Activated naive CD8-positive, alpha-beta T cell (primary cell): ENCODE results near the gene POU2F1.
"Not testable (repeated sequence)": the region's sequence is repeated elsewhere in the genome, so short reads cannot be mapped to it uniquely, and the experiment has no call there.

Experiments used
- H3K27ac Mint-ChIP-seq: one replicate; pipeline ENCODE4 v1.8.0; 2021; ENCODE audit warnings: mixed read lengths
- H3K27me3 Mint-ChIP-seq: one replicate; pipeline ENCODE4 v1.8.0; 2021; ENCODE audit warnings: mixed read lengths
- H3K36me3 Mint-ChIP-seq: one replicate; pipeline ENCODE4 v1.8.0; 2021; ENCODE audit warnings: mixed read lengths
- H3K4me1 Mint-ChIP-seq: one replicate; pipeline ENCODE4 v1.8.0; 2021; ENCODE audit warnings: low read depth, mixed read lengths
- H3K4me3 Mint-ChIP-seq: one replicate; pipeline ENCODE4 v1.8.0; 2021; ENCODE audit warnings: mild to moderate bottlenecking, mixed read lengths
- H3K9me3 Mint-ChIP-seq: one replicate; pipeline ENCODE4 v1.8.0; 2021; ENCODE audit warnings: low read depth, mixed read lengths

The POU2F1 gene

DNA sequence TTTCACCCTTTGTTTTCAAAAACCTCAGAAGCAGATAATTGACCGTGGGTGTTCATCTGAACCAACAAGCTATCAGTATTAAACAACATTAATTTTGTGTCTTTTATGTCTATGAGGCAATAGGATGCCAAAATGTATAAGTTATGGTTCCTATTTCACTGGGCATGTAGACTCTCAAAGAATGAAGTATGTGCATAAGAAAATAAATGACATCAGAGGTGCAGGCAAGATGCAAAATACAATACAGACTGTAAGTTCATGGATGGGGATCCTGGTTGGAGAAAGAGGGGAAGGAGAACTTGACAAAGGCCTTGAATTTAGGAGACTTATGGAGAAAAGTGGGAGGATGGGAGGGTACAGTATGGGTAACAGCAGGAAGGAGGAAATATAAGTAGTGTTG, 23.4 kb upstream of the POU2F1 start:
- peaks cover 5% of the 10 kb centered on the region for H3K36me3 Mint-ChIP-seq
- no peak overlapping the region for H3K4me3 Mint-ChIP-seq
- H3K27ac Mint-ChIP-seq: no peak overlapping the region
- H3K4me1 Mint-ChIP-seq: no peaks in the 10 kb centered on the region
- no peaks in the 10 kb centered on the region for H3K27me3 Mint-ChIP-seq
- peaks cover 3% of the 10 kb centered on the region for H3K9me3 Mint-ChIP-seq

DNA sequence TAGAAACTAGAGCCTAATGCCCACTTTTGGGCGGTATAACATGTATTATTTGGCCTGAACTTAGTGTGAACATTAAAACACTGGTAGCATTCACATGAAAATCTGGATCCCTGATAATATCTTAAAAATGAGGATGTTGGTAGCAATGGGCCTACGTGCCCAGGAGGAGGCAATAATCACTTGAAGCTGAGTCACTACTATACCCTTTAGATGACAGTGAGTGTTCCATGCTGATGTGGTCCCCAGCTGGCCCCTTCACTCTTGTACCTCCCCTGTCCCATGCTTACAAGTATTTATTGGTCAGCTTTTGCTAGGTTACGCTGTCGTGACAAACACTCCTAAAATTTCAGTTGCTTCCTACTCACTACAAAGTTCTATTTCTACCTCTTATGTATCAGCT, 23.0 kb upstream of the POU2F1 start:
- Mint-ChIP-seq H3K4me1 (no peaks in the 10 kb centered on the region), H3K27me3 (no peaks in the 10 kb centered on the region), H3K4me3 (no peak overlapping the region), H3K27ac (no peak overlapping the region), H3K9me3 (peaks cover 3% of the 10 kb centered on the region), H3K36me3 (peaks cover 5% of the 10 kb centered on the region)

DNA sequence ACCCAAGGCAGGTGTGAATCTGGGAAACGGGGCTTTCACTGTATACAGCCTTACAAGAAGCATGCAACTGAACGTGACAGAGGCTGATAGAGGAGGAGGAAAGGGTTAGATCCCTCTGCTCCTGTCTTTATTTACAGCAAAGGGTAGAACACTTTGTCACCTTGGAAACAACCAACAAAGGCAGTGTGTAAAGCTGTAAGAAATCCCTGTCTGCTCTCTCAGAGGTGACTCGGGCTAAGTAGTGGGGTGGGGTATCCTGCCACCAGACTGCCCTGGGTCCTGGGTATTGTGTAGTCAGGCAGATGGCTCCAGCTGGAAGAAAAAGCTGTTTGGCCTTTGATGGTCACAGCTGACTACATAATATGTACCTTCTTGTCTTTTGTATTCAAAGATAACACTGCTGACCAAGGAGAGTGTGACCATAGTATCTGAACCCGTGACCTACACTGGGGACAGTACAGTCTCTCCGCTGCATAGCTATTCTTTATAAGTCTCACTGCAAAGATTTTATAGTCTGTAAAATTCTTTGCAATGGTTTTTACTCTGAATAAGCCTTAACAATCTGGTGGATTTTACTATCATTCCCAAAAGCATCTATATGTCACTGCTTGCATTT, 22.1 kb upstream of the POU2F1 start:
- Mint-ChIP-seq H3K27ac (no peak overlapping the region), H3K4me3 (no peak overlapping the region), H3K27me3 (no peaks in the 10 kb centered on the region), H3K4me1 (no peaks in the 10 kb centered on the region), H3K36me3 (no peaks in the 10 kb centered on the region), H3K9me3 (no peaks in the 10 kb centered on the region)

GRCh38 chr1:167199656-167200055, 21.0 kb upstream of the POU2F1 start:
- Mint-ChIP-seq H3K27me3 (no peaks in the 10 kb centered on the region), H3K27ac (no peak overlapping the region), H3K9me3 (no peaks in the 10 kb centered on the region), H3K4me3 (no peak overlapping the region), H3K4me1 (no peaks in the 10 kb centered on the region), H3K36me3 (no peaks in the 10 kb centered on the region)

DNA sequence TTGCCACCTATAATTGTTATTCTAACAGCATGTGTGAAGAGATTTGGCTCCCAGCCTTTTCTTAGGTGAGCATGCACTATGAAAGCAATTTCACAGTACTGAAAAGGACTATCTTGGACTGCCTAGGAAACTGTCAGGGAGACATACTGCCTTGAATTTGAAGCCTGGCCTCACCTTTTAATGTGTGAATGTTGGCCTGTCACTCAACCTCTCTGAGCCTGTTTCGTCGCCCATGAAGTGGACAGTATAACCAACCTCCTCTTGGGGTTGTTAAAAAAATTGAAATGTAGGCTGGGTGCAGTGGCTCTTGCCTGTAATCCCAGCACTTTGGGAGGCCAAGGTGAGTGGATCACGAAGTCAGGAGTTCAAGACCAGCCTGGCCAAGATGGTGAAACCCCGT, 20.4 kb upstream of the POU2F1 start:
- H3K9me3 Mint-ChIP-seq: no peaks in the 10 kb centered on the region
- H3K27ac Mint-ChIP-seq: no peak overlapping the region
- peaks cover under 1% of the 10 kb centered on the region for H3K36me3 Mint-ChIP-seq
- no peak overlapping the region for H3K4me3 Mint-ChIP-seq
- no peaks in the 10 kb centered on the region for H3K4me1 Mint-ChIP-seq
- no peaks in the 10 kb centered on the region for H3K27me3 Mint-ChIP-seq

DNA sequence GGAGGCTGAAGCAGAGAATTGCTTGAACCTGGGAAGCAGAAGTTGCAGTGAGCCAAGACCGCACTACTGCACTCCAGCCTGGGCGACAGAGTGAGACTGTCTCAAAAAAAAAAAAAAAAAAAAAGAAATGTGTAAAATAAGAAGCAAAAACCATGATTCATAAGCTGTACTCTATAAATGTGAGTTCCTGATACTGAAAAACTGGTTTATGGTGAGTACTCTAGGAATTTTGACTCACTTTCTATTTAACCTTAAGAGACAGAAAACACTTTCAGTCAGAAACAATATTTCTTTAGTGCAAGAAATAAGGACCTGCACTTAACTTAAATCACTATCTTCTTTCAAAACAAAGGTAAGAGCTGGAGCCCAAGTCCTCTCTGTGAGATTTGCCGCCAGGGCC, 19.9 kb upstream of the POU2F1 start:
- H3K4me3 Mint-ChIP-seq: no peak overlapping the region
- H3K4me1 Mint-ChIP-seq: no peaks in the 10 kb centered on the region
- H3K36me3 Mint-ChIP-seq: peaks cover 3% of the 10 kb centered on the region
- H3K9me3 Mint-ChIP-seq: no peaks in the 10 kb centered on the region
- no peaks in the 10 kb centered on the region for H3K27me3 Mint-ChIP-seq
- H3K27ac Mint-ChIP-seq: no peak overlapping the region

DNA sequence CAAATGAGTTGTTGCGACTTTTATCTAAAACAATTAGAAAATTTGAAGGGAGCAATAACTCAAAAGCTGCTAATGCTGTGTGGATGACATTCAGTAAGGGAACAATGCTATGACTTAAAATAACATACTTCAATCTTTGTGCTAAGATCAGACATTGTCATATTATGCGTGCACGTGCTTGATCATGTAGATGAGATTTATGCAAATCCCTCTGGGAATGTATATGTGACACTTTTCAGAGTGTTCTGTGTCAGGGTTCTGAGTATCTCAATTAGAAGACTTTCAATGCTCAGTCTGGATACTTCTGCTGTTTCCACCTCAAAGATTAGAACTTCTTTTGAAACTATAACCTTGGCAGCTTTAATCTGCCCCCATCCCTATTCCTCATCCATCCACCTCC, 18.6 kb upstream of the POU2F1 start:
- H3K36me3 Mint-ChIP-seq: peaks cover 3% of the 10 kb centered on the region
- no peaks in the 10 kb centered on the region for H3K27me3 Mint-ChIP-seq
- no peaks in the 10 kb centered on the region for H3K4me1 Mint-ChIP-seq
- H3K4me3 Mint-ChIP-seq: no peak overlapping the region
- no peak overlapping the region for H3K27ac Mint-ChIP-seq
- H3K9me3 Mint-ChIP-seq: no peaks in the 10 kb centered on the region

- H3K9me3 Mint-ChIP-seq, H3K4me1 Mint-ChIP-seq, H3K4me3 Mint-ChIP-seq, H3K27ac Mint-ChIP-seq, H3K36me3 Mint-ChIP-seq, H3K27me3 Mint-ChIP-seq: not testable (repeated sequence)
These were observed 15.2 kb upstream of the POU2F1 start for GRCh38 chr1:167205306-167206050.

GRCh38 chr1:167206166-167206835, 14.4 kb upstream of the POU2F1 start:
- peaks cover 3% of the 10 kb centered on the region for H3K9me3 Mint-ChIP-seq
- no peaks in the 10 kb centered on the region for H3K4me1 Mint-ChIP-seq
- H3K27me3 Mint-ChIP-seq: peaks cover 2% of the 10 kb centered on the region
- peaks cover 9% of the 10 kb centered on the region for H3K36me3 Mint-ChIP-seq
- no peak overlapping the region for H3K4me3 Mint-ChIP-seq
- H3K27ac Mint-ChIP-seq: no peak overlapping the region

- H3K36me3 Mint-ChIP-seq: peaks cover 9% of the 10 kb centered on the region
- no peaks in the 10 kb centered on the region for H3K4me1 Mint-ChIP-seq
- peaks cover 3% of the 10 kb centered on the region for H3K9me3 Mint-ChIP-seq
- H3K27ac Mint-ChIP-seq: no peak overlapping the region
- no peak overlapping the region for H3K4me3 Mint-ChIP-seq
- peaks cover 2% of the 10 kb centered on the region for H3K27me3 Mint-ChIP-seq
These were observed 12.6 kb upstream of the POU2F1 start for GRCh38 chr1:167207940-167208623.

DNA sequence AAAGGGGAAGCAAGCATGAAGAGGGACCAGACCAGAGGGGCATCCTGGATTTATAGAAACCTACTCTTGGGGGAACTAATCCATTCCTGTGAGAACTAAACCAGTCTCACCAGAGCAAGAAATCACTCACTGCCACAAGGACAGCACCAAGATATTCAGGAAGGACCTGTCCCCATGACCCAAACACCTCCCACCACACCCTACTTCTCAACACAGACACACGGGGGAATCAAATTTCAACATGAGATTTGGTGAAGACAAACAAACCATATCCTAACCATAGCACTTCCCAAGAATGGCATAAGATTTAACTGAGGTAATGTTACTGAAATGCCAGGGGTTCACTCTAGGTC, 12.1 kb upstream of the POU2F1 start:
- peaks cover 3% of the 10 kb centered on the region for H3K9me3 Mint-ChIP-seq
- peaks cover 9% of the 10 kb centered on the region for H3K36me3 Mint-ChIP-seq
- no peak overlapping the region for H3K4me3 Mint-ChIP-seq
- peaks cover 2% of the 10 kb centered on the region for H3K27me3 Mint-ChIP-seq
- H3K4me1 Mint-ChIP-seq: no peaks in the 10 kb centered on the region
- H3K27ac Mint-ChIP-seq: no peak overlapping the region

DNA sequence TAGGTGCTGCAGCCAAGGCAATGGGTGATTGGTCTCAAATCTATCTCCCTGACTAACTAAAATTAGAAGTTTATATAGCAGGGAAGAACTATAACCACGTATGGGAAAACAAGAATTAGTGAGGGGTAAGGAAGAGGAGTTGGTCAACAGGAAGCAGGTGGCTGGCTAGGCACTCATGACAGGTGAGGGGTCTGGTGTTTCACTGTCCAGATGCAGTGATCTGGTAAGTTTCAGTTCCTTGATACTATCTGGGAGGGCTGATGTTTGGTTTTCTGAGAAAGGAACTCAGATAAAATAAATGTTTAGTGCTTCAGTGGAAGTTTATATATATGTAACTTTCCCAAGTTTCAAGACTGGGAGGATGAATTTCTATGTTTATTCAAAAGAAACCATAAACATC, 11.6 kb upstream of the POU2F1 start:
- Mint-ChIP-seq H3K9me3 (peaks cover 3% of the 10 kb centered on the region), H3K36me3 (peaks cover 9% of the 10 kb centered on the region), H3K4me3 (no peak overlapping the region), H3K4me1 (no peaks in the 10 kb centered on the region), H3K27ac (no peak overlapping the region), H3K27me3 (peaks cover 2% of the 10 kb centered on the region)

DNA sequence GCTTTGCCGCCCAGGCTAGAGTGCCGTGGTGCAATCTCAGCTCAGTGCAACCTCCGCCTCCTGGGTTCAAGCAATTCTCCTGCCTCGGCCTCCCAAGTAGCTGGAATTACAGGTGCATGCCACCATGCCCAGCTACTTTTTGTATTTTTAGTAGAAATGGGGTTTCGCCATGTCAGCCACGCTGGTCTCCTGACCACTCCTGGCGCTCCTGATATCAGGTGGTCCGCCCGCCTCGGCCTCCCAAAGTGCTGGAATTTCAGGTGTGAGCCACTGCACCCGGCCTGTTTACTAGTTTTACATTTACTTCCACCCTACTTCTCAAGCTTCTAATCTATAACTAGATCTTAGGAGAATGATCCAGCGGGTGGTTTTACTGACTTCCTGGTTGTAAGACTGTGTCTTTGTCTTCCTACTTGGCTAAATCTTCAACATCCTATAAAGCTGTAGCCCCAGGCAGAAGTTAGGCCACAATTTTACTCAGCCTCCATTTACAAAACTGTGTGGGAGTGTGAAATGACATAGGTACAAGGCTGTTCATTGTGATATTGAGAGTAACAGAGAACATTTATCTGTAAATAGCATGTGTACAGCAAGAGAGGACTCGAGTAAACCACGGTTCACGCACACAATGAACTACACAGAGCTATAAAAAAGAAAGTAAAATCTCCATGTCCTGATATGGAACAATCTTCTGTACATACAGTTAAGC, 9.6 kb upstream of the POU2F1 start:
- Mint-ChIP-seq H3K9me3 (peaks cover 3% of the 10 kb centered on the region), H3K4me1 (no peaks in the 10 kb centered on the region), H3K36me3 (peaks cover 6% of the 10 kb centered on the region), H3K4me3 (no peak overlapping the region), H3K27me3 (peaks cover 2% of the 10 kb centered on the region), H3K27ac (no peak overlapping the region)

- Mint-ChIP-seq H3K27ac (no peak overlapping the region), H3K9me3 (peaks cover 3% of the 10 kb centered on the region), H3K27me3 (peaks cover 2% of the 10 kb centered on the region), H3K4me3 (no peak overlapping the region), H3K36me3 (peaks cover 8% of the 10 kb centered on the region), H3K4me1 (no peaks in the 10 kb centered on the region)
These were observed 8.7 kb upstream of the POU2F1 start for GRCh38 chr1:167212025-167212424.

DNA sequence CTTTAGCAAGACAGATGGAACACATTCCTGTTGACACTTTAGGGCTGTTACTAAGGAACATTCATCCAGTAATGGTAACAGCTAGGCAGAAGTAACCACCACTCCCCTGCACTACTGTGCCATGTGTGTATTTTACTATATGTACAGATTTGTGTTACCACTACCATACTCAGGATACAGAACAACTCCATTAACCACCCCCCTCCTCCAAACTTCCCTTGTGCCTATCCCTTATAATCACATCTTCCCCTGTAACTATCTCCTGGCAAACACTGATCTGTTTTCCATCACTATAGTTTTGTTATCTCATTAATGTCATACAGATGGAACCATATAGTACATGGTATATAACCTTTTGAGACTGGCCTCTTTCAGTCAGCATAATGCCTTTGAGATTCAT, 3.9 kb upstream of the POU2F1 start:
- Mint-ChIP-seq H3K36me3 (peaks cover 2% of the 10 kb centered on the region), H3K4me1 (peaks cover 12% of the 10 kb centered on the region), H3K9me3 (no peaks in the 10 kb centered on the region), H3K4me3 (no peak overlapping the region), H3K27me3 (no peaks in the 10 kb centered on the region), H3K27ac (no peak overlapping the region)
